Measurements from ENCODE around the gene UBAC1.

DNA sequence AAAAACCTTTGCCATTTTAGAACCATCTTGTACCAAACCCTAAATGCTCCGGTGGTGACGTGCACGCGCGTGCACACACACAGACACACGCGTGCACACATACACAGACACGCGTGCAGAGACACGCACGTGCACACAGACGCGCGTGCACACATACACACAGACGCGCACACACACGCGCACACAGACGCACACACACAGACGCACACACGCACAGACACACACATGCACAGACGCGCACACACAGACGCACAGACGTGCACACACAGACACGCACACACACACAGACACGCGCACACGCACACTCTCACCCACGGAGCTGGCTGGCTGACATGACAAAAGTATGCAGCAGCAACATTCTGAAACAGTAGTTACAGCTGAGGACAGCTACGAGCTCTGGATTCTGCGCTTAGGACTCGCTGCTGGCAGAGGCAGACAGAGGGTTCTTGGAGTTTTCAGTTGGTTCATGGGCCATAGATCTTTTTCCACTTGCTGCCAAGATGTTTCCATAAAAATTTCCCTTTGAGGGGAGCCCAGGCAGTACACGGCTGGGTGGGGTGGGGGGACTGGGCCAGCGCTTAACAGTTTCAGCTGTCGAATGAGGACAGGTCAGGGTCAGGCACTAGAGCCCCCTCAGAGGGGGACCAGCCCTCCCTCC, 46.2 kb upstream of the UBAC1 start:
- TF ChIP-seq CTCF (IDR thresholded peaks at IDR 0.05; ENCODE audit: poor library complexity, severe bottlenecking) (no peak), TAF1 (IDR thresholded peaks at IDR 0.05; ENCODE audit: low read depth) (no peak), EP300 (conservative IDR thresholded peaks at IDR 0.05; ENCODE audit: poor library complexity, severe bottlenecking) (no peak), RAD21 (conservative IDR thresholded peaks at IDR 0.05) (no peak), EZH2 (IDR thresholded peaks at IDR 0.05; ENCODE audit: borderline replicate concordance, insufficient read depth, low read length, poor library complexity, severe bottlenecking) (no peak), POLR2AphosphoS5 (IDR thresholded peaks at IDR 0.05) (peak; percentile 59), SMC3 (conservative IDR thresholded peaks at IDR 0.05; ENCODE audit: poor library complexity) (no peak)
- TF ChIP-seq, protein P1, sequence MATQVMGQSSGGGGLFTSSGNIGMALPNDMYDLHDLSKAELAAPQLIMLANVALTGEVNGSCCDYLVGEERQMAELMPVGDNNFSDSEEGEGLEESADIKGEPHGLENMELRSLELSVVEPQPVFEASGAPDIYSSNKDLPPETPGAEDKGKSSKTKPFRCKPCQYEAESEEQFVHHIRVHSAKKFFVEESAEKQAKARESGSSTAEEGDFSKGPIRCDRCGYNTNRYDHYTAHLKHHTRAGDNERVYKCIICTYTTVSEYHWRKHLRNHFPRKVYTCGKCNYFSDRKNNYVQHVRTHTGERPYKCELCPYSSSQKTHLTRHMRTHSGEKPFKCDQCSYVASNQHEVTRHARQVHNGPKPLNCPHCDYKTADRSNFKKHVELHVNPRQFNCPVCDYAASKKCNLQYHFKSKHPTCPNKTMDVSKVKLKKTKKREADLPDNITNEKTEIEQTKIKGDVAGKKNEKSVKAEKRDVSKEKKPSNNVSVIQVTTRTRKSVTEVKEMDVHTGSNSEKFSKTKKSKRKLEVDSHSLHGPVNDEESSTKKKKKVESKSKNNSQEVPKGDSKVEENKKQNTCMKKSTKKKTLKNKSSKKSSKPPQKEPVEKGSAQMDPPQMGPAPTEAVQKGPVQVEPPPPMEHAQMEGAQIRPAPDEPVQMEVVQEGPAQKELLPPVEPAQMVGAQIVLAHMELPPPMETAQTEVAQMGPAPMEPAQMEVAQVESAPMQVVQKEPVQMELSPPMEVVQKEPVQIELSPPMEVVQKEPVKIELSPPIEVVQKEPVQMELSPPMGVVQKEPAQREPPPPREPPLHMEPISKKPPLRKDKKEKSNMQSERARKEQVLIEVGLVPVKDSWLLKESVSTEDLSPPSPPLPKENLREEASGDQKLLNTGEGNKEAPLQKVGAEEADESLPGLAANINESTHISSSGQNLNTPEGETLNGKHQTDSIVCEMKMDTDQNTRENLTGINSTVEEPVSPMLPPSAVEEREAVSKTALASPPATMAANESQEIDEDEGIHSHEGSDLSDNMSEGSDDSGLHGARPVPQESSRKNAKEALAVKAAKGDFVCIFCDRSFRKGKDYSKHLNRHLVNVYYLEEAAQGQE (IDR thresholded peaks at IDR 0.05; ENCODE audit: borderline replicate concordance): no peak
